IMR-90 (cell line): ENCODE measurements around the gene KCTD12. TPM values are rescaled to one million over a fixed set of nuclear protein-coding genes. Genes with fewer than 3 reads are reported as not detected.

ENCODE experiments used
- ATAC-seq: fragments of 200-7000 bp; cut with Tn5 transposase; 2 replicates; pipeline ENCODE4 v1.9.1; 2020; ENCODE audit warnings: low read depth, mild to moderate bottlenecking, moderate library complexity
- BruUV-seq: library from RNA; stranded (reverse); fragments of 400-500 nt; replicated peaks from 2 replicates; lab custom pipeline; 2021; lab: Mats Ljungman, UMichigan
- CTCF ChIA-PET: fragments of 300-600 bp; formaldehyde crosslinking; extraction: SDS; loops from one replicate; lab custom pipeline; 2021; ENCODE audit warnings: antibody characterized with exemption; lab: Yijun Ruan, JAX
- POLR2A ChIA-PET: fragments of 300-600 bp; sonication (Branson Sonifier 250); formaldehyde crosslinking; loops from one replicate; lab custom pipeline; 2022; ENCODE audit warnings: antibody characterized with exemption; ENCODE audit not compliant: unreplicated experiment; lab: Charles Lee
- DNase-seq: peaks from one replicate; pipeline ENCODE4 v3.0.0; 2013
- H2AFZ ChIP-seq: replicated peaks from 2 replicates; pipeline ENCODE3; 2013; ENCODE audit warnings: low read length, mild to moderate bottlenecking; ENCODE audit not compliant: poor library complexity
- H2AK5ac ChIP-seq: 2 replicates; pipeline ENCODE4 v1.6.1; 2013; ENCODE audit warnings: low read depth, low read length, inconsistent platforms
- H2AK9ac ChIP-seq: replicated peaks from 2 replicates; pipeline ENCODE3; 2013; ENCODE audit warnings: mild to moderate bottlenecking, low read depth, low read length, moderate library complexity; ENCODE audit not compliant: poor library complexity
- H2BK120ac ChIP-seq: 2 replicates; pipeline ENCODE4 v1.6.1; 2013; ENCODE audit warnings: low read depth, low read length, inconsistent platforms
- H2BK15ac ChIP-seq: 3 replicates; pipeline ENCODE4 v1.6.1; 2013; ENCODE audit warnings: low read depth, low read length, inconsistent platforms
- H2BK20ac ChIP-seq: 2 replicates; pipeline ENCODE4 v1.6.1; 2013; ENCODE audit warnings: low read depth, mild to moderate bottlenecking, inconsistent platforms, low read length, moderate library complexity
- H2BK5ac ChIP-seq: 2 replicates; pipeline ENCODE4 v1.6.1; 2013; ENCODE audit warnings: mild to moderate bottlenecking, low read depth, low read length, inconsistent platforms; ENCODE audit not compliant: poor library complexity, severe bottlenecking
- H3K14ac ChIP-seq: replicated peaks from 2 replicates; pipeline ENCODE4 v1.6.1; 2013; ENCODE audit warnings: low read depth, low read length, inconsistent platforms
- H3K18ac ChIP-seq: 2 replicates; pipeline ENCODE4 v1.6.1; 2013; ENCODE audit warnings: low read depth, low read length, control low read depth
- H3K23ac ChIP-seq: 2 replicates; pipeline ENCODE4 v1.6.1; 2013; ENCODE audit warnings: low read depth, low read length, inconsistent platforms
- H3K27ac ChIP-seq: 2 replicates; pipeline ENCODE4 v1.5.1; 2013; ENCODE audit warnings: mild to moderate bottlenecking, control low read depth, low read length; ENCODE audit not compliant: insufficient read depth
- H3K27me3 ChIP-seq: 2 replicates; pipeline ENCODE4 v1.6.1; 2013; ENCODE audit warnings: low read length; ENCODE audit not compliant: control insufficient read depth, insufficient read depth
- H3K36me3 ChIP-seq: 2 replicates; pipeline ENCODE4 v1.6.1; 2013; ENCODE audit warnings: low read length, mixed read lengths; ENCODE audit not compliant: control insufficient read depth, insufficient read depth
- H3K4ac ChIP-seq: 2 replicates; pipeline ENCODE4 v1.6.1; 2013; ENCODE audit warnings: low read depth, low read length, inconsistent platforms
- H3K4me1 ChIP-seq: 2 replicates; pipeline ENCODE4 v1.6.1; 2013; ENCODE audit warnings: low read length, mixed read lengths; ENCODE audit not compliant: control insufficient read depth, insufficient read depth
- H3K4me2 ChIP-seq: 2 replicates; pipeline ENCODE4 v1.6.1; 2013; ENCODE audit warnings: low read depth, mild to moderate bottlenecking, control low read depth, low read length, moderate library complexity
- H3K4me3 ChIP-seq: 2 replicates; pipeline ENCODE4 v1.5.1; 2013; ENCODE audit warnings: low read depth, mild to moderate bottlenecking, control low read depth, low read length, moderate library complexity; ENCODE audit not compliant: insufficient read depth
- H3K56ac ChIP-seq: 2 replicates; pipeline ENCODE4 v1.6.1; 2013; ENCODE audit warnings: low read length, inconsistent platforms; ENCODE audit not compliant: insufficient read depth; ENCODE audit errors: extremely low read depth
- H3K79me1 ChIP-seq, 2 experiments: 2 replicates each; pipeline ENCODE4 v1.6.1; 2013; ENCODE audit warnings: low read length in 2 of 2, inconsistent platforms in 1 of 2, low read depth in 1 of 2
- H3K9ac ChIP-seq: 2 replicates; pipeline ENCODE4 v1.6.1; 2013; ENCODE audit warnings: low read depth, low read length, control low read depth
- H3K9me1 ChIP-seq: 2 replicates; pipeline ENCODE4 v1.6.1; 2013; ENCODE audit warnings: low read length, inconsistent platforms; ENCODE audit not compliant: insufficient read depth
- H3K9me3 ChIP-seq: 2 replicates; pipeline ENCODE4 v1.6.1; 2013; ENCODE audit warnings: low read length; ENCODE audit not compliant: control insufficient read depth, insufficient read depth
- H4K20me1 ChIP-seq: 2 replicates; pipeline ENCODE4 v1.6.1; 2013; ENCODE audit warnings: low read length, inconsistent platforms; ENCODE audit not compliant: insufficient read depth
- H4K5ac ChIP-seq: 2 replicates; pipeline ENCODE4 v1.6.1; 2013; ENCODE audit warnings: mild to moderate bottlenecking, low read depth, low read length, control low read depth
- H4K8ac ChIP-seq, 2 experiments: 2 replicates each; pipeline ENCODE4 v1.6.1; 2013; ENCODE audit warnings: low read depth in 2 of 2, low read length in 2 of 2, control low read depth in 1 of 2, inconsistent platforms in 1 of 2
- H4K91ac ChIP-seq: 2 replicates; pipeline ENCODE4 v1.6.1; 2013; ENCODE audit warnings: low read depth, low read length, inconsistent platforms; ENCODE audit not compliant: insufficient read depth
- BHLHE40 ChIP-seq: fragments of 150-350 bp; IDR thresholded peaks from 2 replicates; pipeline ENCODE4 v1.6.1; 2016; ENCODE audit warnings: mild to moderate bottlenecking, low read depth, low read length
- CEBPB ChIP-seq: IDR thresholded peaks from 2 replicates; pipeline ENCODE4 v1.6.1; 2012; ENCODE audit warnings: low read depth, low read length, improper control_type of control experiment
- CHD1 ChIP-seq: IDR thresholded peaks from 2 replicates; pipeline ENCODE4 v1.6.1; 2012; ENCODE audit warnings: low read depth, low read length, improper control_type of control experiment
- MAFK ChIP-seq: IDR thresholded peaks from 2 replicates; pipeline ENCODE4 v1.6.1; 2012; ENCODE audit warnings: low read depth, low read length, improper control_type of control experiment
- MXI1 ChIP-seq: IDR thresholded peaks from 2 replicates; pipeline ENCODE4 v1.6.1; 2012; ENCODE audit warnings: low read depth, mild to moderate bottlenecking, low read length, moderate library complexity, borderline replicate concordance
- RCOR1 ChIP-seq: IDR thresholded peaks from 2 replicates; pipeline ENCODE4 v1.6.1; 2012; ENCODE audit warnings: mild to moderate bottlenecking, low read length, improper control_type of control experiment; ENCODE audit not compliant: insufficient replicate concordance
- RFX5 ChIP-seq: IDR thresholded peaks from 2 replicates; pipeline ENCODE4 v1.8.0; 2012; ENCODE audit warnings: low read depth, mild to moderate bottlenecking, low read length, moderate library complexity
- WGBS, 2 experiments: methylation state at CpG; one replicate each; pipeline versions ENCODE4 v1.1.5 to v1.1.7; 2013; ENCODE audit warnings: missing lambda C conversion rate in 2 of 2; ENCODE audit not compliant: insufficient read length in 1 of 2; ENCODE audit errors: extremely low coverage in 2 of 2; 5-methylcytosine and 5-hydroxymethylcytosine counted together
- dilution Hi-C: fragments of 300-500 bp; cut with HindIII; formaldehyde crosslinking; loops from one replicate; pipeline ENCODE4 v1.14.3; 2018; ENCODE audit warnings: low sequenced_read_pairs; ENCODE audit not compliant: unreplicated experiment
- in situ Hi-C: fragments of 300-500 bp; cut with MboI; formaldehyde crosslinking; loops from 3 replicates; pipeline ENCODE4 v1.14.3; 2019; ENCODE audit warnings: low sequenced_read_pairs, inconsistent platforms, mixed read lengths
- intact Hi-C: fragments of 100-400 bp; cut with micrococcal nuclease; formaldehyde crosslinking; loops from 2 replicates; pipeline ENCODE4 v1.10.0; 2022
- polyA plus RNA-seq, 3 experiments: library from polyadenylated mRNA; depleted of rRNA; stranded (reverse); fragments of >200 nt; gene quantifications; 2 replicates each; pipeline ENCODE4 v1.2.3, GENCODE V29; 2012; ENCODE audit warnings: low replicate concordance in 1 of 3
- total RNA-seq: library from RNA; depleted of rRNA; stranded (reverse); fragments of >200 nt; gene quantifications from 2 replicates; pipeline ENCODE4 v1.2.3, GENCODE V29; 2012
- TF ChIP-seq, protein P1 (sequence below): fragments of 150-350 bp; IDR thresholded peaks from 2 replicates; pipeline ENCODE4 v1.6.1; 2017; ENCODE audit warnings: mild to moderate bottlenecking, antibody characterized with exemption, low read length, low read depth
- TF ChIP-seq, protein P2 (sequence below): conservative IDR thresholded peaks from 2 replicates; pipeline ENCODE4 v1.5.1; 2012; ENCODE audit warnings: mild to moderate bottlenecking, low read depth, low read length, improper control_type of control experiment

The KCTD12 gene
- total and polyA plus RNA-seq, 2 of the 4 experiments (the other 2 are of a cell fraction): 1.8 to 1.9 TPM

DNA sequence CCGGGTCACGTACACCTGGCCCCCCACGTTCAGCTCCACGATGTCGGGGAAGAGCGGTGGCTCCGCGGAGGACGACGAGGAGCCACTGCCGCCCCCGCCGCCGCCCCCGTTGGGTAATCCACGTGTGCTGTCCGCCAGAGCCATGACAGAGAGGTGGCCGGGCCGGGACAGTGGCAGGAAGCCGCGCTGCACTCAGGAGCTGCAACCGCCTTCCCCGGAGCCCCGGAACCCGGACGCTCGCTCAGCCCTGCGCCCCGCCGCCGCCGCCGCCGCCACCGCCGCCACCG, 257 bp downstream of the KCTD12 start:
- BruUV-seq: no TSS peak
- Histone ChIP-seq H3K56ac (no peak overlapping the region), H2BK5ac (no peak overlapping the region), H3K14ac (no peak overlapping the region), H2AK5ac (no peak overlapping the region), H4K8ac (no peak overlapping the region), H3K36me3 (no peaks in the 10 kb centered on the region), H2AFZ (peak overlapping the region; percentile 93), H4K91ac (no peak overlapping the region), H3K18ac (no peak overlapping the region), H3K79me1 (no peaks in the 10 kb centered on the region; a peak in 1 of 4 replicates), H3K9me3 (no peaks in the 10 kb centered on the region), H3K4me2 (peak overlapping the region; percentile 77), H3K9me1 (no peaks in the 10 kb centered on the region), H2BK120ac (no peak overlapping the region), H3K4me1 (peaks cover 4% of the 10 kb centered on the region; the same call in 1 of the 2 replicates), H3K23ac (no peak overlapping the region), H3K4me3 (peak overlapping the region; percentile 67), H2BK15ac (no peak overlapping the region), H3K4ac (no peak overlapping the region), H3K27me3 (no peaks in the 10 kb centered on the region), H3K9ac (peak overlapping the region; percentile 47), H4K20me1 (no peaks in the 10 kb centered on the region), H3K27ac (peak overlapping the region; percentile 26), H2AK9ac (peak overlapping the region; percentile 38), H4K5ac (no peak overlapping the region), H2BK20ac (no peak overlapping the region)
- in situ Hi-C loops (no loop called here), intact Hi-C loops (loop anchor here (1.0 to 5.0 kb wide), 4 partner anchors 96 to 1199 kb away; no protein-coding TSS in a partner anchor), dilution Hi-C loops (no loop called here)
- DNase-seq (no peak), ATAC-seq (no peak)
- TF ChIP-seq CHD1 (no peak), MXI1 (no peak), CEBPB (no peak), MAFK (no peak), RFX5 (no peak), RCOR1 (no peak), BHLHE40 (no peak)
- TF ChIP-seq, protein P1, sequence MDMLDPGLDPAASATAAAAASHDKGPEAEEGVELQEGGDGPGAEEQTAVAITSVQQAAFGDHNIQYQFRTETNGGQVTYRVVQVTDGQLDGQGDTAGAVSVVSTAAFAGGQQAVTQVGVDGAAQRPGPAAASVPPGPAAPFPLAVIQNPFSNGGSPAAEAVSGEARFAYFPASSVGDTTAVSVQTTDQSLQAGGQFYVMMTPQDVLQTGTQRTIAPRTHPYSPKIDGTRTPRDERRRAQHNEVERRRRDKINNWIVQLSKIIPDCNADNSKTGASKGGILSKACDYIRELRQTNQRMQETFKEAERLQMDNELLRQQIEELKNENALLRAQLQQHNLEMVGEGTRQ: no peak
- TF ChIP-seq, protein P2, sequence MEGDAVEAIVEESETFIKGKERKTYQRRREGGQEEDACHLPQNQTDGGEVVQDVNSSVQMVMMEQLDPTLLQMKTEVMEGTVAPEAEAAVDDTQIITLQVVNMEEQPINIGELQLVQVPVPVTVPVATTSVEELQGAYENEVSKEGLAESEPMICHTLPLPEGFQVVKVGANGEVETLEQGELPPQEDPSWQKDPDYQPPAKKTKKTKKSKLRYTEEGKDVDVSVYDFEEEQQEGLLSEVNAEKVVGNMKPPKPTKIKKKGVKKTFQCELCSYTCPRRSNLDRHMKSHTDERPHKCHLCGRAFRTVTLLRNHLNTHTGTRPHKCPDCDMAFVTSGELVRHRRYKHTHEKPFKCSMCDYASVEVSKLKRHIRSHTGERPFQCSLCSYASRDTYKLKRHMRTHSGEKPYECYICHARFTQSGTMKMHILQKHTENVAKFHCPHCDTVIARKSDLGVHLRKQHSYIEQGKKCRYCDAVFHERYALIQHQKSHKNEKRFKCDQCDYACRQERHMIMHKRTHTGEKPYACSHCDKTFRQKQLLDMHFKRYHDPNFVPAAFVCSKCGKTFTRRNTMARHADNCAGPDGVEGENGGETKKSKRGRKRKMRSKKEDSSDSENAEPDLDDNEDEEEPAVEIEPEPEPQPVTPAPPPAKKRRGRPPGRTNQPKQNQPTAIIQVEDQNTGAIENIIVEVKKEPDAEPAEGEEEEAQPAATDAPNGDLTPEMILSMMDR: no peak
- POLR2A ChIA-PET: no interaction called here
- 0% methylated on average over 20 of the region's 37 CpGs; no CpG with 5 or more reads in 1 of the 2 experiments for WGBS, 2 experiments
- CTCF ChIA-PET: interaction anchor here (0.7 to 2.3 kb wide), 7 partner anchors 63 to 468 kb away, joined by 3 to 19 read pairs (median 6); no protein-coding TSS in a partner anchor
